Testis (tissue), 3 donors: ENCODE measurements around the gene THEMIS. TPM values are rescaled to one million over a fixed set of nuclear protein-coding genes. Genes with fewer than 3 reads are reported as not detected.

Source experiments
- DNase-seq: peaks from one replicate; pipeline ENCODE4 v3.0.0-alpha.2; 2019
- H3K27ac ChIP-seq, 2 donors: fragments of 200-600 bp; sonication (generic); one replicate each; pipeline ENCODE4 v1.5.1; 2019
- H3K27me3 ChIP-seq: fragments of 200-600 bp; sonication (generic); one replicate; pipeline ENCODE4 v1.5.1; 2019
- H3K36me3 ChIP-seq: fragments of 200-600 bp; sonication (generic); one replicate; pipeline ENCODE4 v1.5.1; 2017; ENCODE audit warnings: low read depth; ENCODE audit errors: missing control alignments
- H3K4me1 ChIP-seq: fragments of 200-600 bp; sonication (generic); one replicate; pipeline ENCODE4 v1.5.1; 2019
- H3K4me3 ChIP-seq, 2 donors: fragments of 200-600 bp; sonication (generic); one replicate each; pipeline ENCODE4 v1.5.1; 2017 to 2019
- H3K9me3 ChIP-seq: fragments of 200-600 bp; sonication (generic); one replicate; pipeline ENCODE4 v1.5.1; 2017
- CTCF ChIP-seq, 3 experiments: fragments of 450-650 bp in 2 of 3; fragments of 200-600 bp in 1 of 3; sonication (generic) in 1 of 3; IDR thresholded peaks; one replicate each; pipeline ENCODE4 v1.5.1; 2016 to 2019; ENCODE audit warnings: antibody characterized with exemption in 3 of 3, mild to moderate bottlenecking in 2 of 3, moderate library complexity in 1 of 3
- POLR2A ChIP-seq: fragments of 450-650 bp; IDR thresholded peaks from one replicate; pipeline ENCODE4 v1.6.1; 2017; ENCODE audit warnings: antibody characterized with exemption, mild to moderate bottlenecking, moderate library complexity
- WGBS, 2 donors: methylation state at CpG; one replicate each; pipeline ENCODE4 v1.1.5; 2018; 5-methylcytosine and 5-hydroxymethylcytosine counted together
- intact Hi-C: fragments of 100-400 bp; cut with DNase I; formaldehyde crosslinking; loops from one replicate; pipeline ENCODE4 v1.15.1; 2023; ENCODE audit warnings: low total_unique reads
- polyA plus RNA-seq: library from polyadenylated mRNA; stranded (reverse); fragments of 350-450 nt; fragmentation: Illumina TruSeq; extraction: RNeasy Lipid Tissue Mini Kit (QIAGEN cat#74804); gene quantifications from one replicate; pipeline ENCODE4 v1.2.3, GENCODE V29; 2014; ENCODE audit warnings: low read depth, low replicate concordance; ENCODE audit not compliant: insufficient read depth
- total RNA-seq, 2 donors: library from RNA; depleted of rRNA; stranded (reverse); fragments of >200 nt; gene quantifications; one replicate each; pipeline ENCODE4 v1.2.3, GENCODE V29; 2016

The THEMIS gene
- total and polyA plus RNA-seq, 3 donors from 2014 or later: 0.36 to 2.1 (median 0.62) TPM

- Histone ChIP-seq H3K27me3 (no peaks in the 10 kb centered on the region), H3K36me3 (no peaks in the 10 kb centered on the region), H3K9me3 (no peaks in the 10 kb centered on the region), H3K4me3 (no peak overlapping the region), H3K27ac (no peak overlapping the region), H3K4me1 (no peaks in the 10 kb centered on the region)
- no peak for DNase-seq
- 78 to 88% methylated on average over 4 of the region's 4 CpGs for whole genome bisulfite sequencing, 2 donors
- TF ChIP-seq POLR2A (no peak), CTCF (IDR thresholded peaks at IDR 0.05) (no peak)
- intact Hi-C loops: no loop called here
Measured at GRCh38 chr6:127858727-127859391, 42.0 kb downstream of the THEMIS start.

DNA sequence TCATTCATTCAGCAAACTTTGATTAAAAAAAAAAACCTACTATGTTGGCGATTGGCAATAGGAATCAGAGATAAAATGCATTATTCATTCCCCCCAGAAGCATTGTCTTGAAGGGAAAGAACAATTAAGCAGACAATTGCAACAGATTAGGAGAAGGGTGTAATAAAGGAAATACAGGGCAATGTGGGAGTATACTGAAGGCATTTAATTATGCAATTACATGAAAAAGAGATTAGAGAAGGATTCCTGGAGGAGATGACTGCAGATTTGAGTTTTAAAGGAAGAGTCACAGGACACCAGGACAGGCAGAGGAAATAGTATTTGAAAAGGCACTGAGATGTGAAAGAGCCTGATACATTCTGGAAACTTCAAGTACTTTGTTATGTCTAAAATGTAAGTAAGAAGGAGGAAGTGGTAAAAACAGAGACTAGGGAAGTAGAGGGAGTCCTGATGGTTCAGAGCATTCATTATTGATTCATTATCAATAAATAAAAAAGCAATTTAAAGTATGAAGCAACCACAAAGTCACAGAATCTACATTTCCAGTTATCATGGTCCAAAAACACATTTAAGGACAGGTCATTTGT is 43.7 kb downstream of the THEMIS start:
- intact Hi-C loops: no loop called here

GRCh38 chr6:127855542-127856159 is 45.2 kb downstream of the THEMIS start:
- Histone ChIP-seq H3K4me1 (no peaks in the 10 kb centered on the region), H3K4me3 (no peak overlapping the region), H3K27ac (no peak overlapping the region), H3K9me3 (no peaks in the 10 kb centered on the region), H3K27me3 (no peaks in the 10 kb centered on the region), H3K36me3 (no peaks in the 10 kb centered on the region)
- TF ChIP-seq POLR2A (no peak), CTCF (IDR thresholded peaks at IDR 0.05) (peak in 1 of 3 experiments; percentile 26)
- intact Hi-C loops: no loop called here
- 52 to 57% methylated on average over 4 of the region's 4 CpGs for WGBS, 2 donors
- DNase-seq: peak; percentile 15

More for the DNA sequence above, 43.7 kb downstream of the THEMIS start:
- Histone ChIP-seq H3K9me3 (no peaks in the 10 kb centered on the region), H3K27ac (no peak overlapping the region), H3K4me1 (no peaks in the 10 kb centered on the region), H3K4me3 (no peak overlapping the region), H3K36me3 (no peaks in the 10 kb centered on the region), H3K27me3 (no peaks in the 10 kb centered on the region)
- TF ChIP-seq POLR2A: no peak
- no peak for TF ChIP-seq CTCF (IDR thresholded peaks at IDR 0.05)
- DNase-seq: no peak
- 74 to 76% methylated on average over 1 of the region's 1 CpG for WGBS, 2 donors

DNA sequence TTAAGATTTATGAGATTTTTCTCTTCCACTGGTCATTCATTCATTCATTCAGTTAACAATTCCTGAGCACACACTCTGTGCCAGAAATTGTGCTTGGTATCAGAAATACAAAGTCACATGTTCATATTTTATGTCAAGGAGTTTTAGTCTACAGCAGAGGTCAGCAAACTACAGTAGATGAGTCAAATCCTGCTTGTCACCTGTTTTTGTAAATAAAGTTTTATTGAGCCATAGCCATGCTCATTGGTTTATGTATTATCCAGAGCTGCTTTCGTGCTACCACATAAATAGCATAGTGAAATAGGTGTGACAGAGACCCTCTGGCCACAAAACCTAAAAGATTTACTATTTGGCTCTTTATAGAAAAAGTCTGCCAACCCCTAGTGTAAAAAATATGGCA is 46.8 kb downstream of the THEMIS start:
- intact Hi-C loops: no loop called here
- no peaks in the 10 kb centered on the region for H3K4me1 ChIP-seq
- no peaks in the 10 kb centered on the region for H3K36me3 ChIP-seq
- no peak for DNase-seq
- no peak overlapping the region for H3K27ac ChIP-seq
- 94 to 96% methylated on average over 1 of the region's 1 CpG for WGBS, 2 donors
- H3K9me3 ChIP-seq: no peaks in the 10 kb centered on the region
- H3K4me3 ChIP-seq: no peak overlapping the region
- TF ChIP-seq POLR2A (no peak), CTCF (IDR thresholded peaks at IDR 0.05) (no peak)
- H3K27me3 ChIP-seq: no peaks in the 10 kb centered on the region
